Upper lobe of right lung (tissue), 1 donor: ENCODE measurements around the gene ZBTB34. TPM values are rescaled to one million over a fixed set of nuclear protein-coding genes. Genes with fewer than 3 reads are reported as not detected.
A peak's percentile ranks its signal among the peaks of the same experiment; 100 is the strongest.

Experiments
- ATAC-seq: fragments of 200-7000 bp; cut with Tn5 transposase; one replicate; pipeline ENCODE4 v1.9.1; 2020; ENCODE audit warnings: mild to moderate bottlenecking, moderate library complexity
- DNase-seq: peaks from one replicate; pipeline ENCODE4 v3.0.0-alpha.2; 2020
- H3K27ac ChIP-seq: fragments of 200-600 bp; one replicate; pipeline ENCODE4 v1.8.0; 2022
- H3K27me3 ChIP-seq: fragments of 200-600 bp; one replicate; pipeline ENCODE4 v1.8.0; 2022; ENCODE audit warnings: mild to moderate bottlenecking
- H3K36me3 ChIP-seq: fragments of 200-600 bp; one replicate; pipeline ENCODE4 v1.8.0; 2022
- H3K4me1 ChIP-seq: fragments of 200-600 bp; one replicate; pipeline ENCODE4 v1.8.0; 2022
- H3K4me3 ChIP-seq: fragments of 200-600 bp; one replicate; pipeline ENCODE4 v1.8.0; 2022; ENCODE audit warnings: mild to moderate bottlenecking
- H3K9me3 ChIP-seq: fragments of 200-600 bp; one replicate; pipeline ENCODE4 v1.8.0; 2022
- intact Hi-C: fragments of 100-400 bp; cut with DNase I; formaldehyde crosslinking; loops from one replicate; pipeline ENCODE4 v1.11.0; 2022
- total RNA-seq: library from RNA; stranded (reverse); fragmentation: NEBNext Ultra II Directional; extraction: Animal tissue kit (Norgen Biotek cat#: 25700); gene quantifications from one replicate; pipeline ENCODE4 v1.2.1, GENCODE V29; 2021
- TF ChIP-seq, protein P1 (sequence below): fragments of 200-600 bp; IDR thresholded peaks from one replicate; pipeline ENCODE4 v1.8.0; 2022; ENCODE audit warnings: antibody characterized with exemption
- donor health status: DM: no; HTN: yes; CAD: no; lungs with severe emphysema.

ZBTB34 gene
- total RNA-seq, 1 donor from 2014 or later, result 15.1 TPM

GRCh38 chr9:126872516-126872915 is 12.1 kb downstream of the ZBTB34 start:
- Histone ChIP-seq H3K36me3 (peaks cover 3% of the 10 kb centered on the region), H3K27ac (no peak overlapping the region), H3K4me3 (no peak overlapping the region), H3K4me1 (peaks cover 7% of the 10 kb centered on the region), H3K9me3 (no peaks in the 10 kb centered on the region), H3K27me3 (no peaks in the 10 kb centered on the region)
- TF ChIP-seq, protein P1, sequence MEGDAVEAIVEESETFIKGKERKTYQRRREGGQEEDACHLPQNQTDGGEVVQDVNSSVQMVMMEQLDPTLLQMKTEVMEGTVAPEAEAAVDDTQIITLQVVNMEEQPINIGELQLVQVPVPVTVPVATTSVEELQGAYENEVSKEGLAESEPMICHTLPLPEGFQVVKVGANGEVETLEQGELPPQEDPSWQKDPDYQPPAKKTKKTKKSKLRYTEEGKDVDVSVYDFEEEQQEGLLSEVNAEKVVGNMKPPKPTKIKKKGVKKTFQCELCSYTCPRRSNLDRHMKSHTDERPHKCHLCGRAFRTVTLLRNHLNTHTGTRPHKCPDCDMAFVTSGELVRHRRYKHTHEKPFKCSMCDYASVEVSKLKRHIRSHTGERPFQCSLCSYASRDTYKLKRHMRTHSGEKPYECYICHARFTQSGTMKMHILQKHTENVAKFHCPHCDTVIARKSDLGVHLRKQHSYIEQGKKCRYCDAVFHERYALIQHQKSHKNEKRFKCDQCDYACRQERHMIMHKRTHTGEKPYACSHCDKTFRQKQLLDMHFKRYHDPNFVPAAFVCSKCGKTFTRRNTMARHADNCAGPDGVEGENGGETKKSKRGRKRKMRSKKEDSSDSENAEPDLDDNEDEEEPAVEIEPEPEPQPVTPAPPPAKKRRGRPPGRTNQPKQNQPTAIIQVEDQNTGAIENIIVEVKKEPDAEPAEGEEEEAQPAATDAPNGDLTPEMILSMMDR, result no peak
- intact Hi-C loops, result no loop called here
- ATAC-seq (no peak), DNase-seq (no peak)

GRCh38 chr9:126874546-126875314 is 14.3 kb downstream of the ZBTB34 start:
- Histone ChIP-seq H3K4me1 (no peaks in the 10 kb centered on the region), H3K27me3 (no peaks in the 10 kb centered on the region), H3K4me3 (no peak overlapping the region), H3K27ac (no peak overlapping the region), H3K36me3 (peaks cover 19% of the 10 kb centered on the region), H3K9me3 (no peaks in the 10 kb centered on the region)
- TF ChIP-seq, protein P1, result no peak
- DNase-seq, result no peak
- ATAC-seq, result peak; percentile 38
- intact Hi-C loops, result no loop called here

GRCh38 chr9:126875756-126876510 is 15.5 kb downstream of the ZBTB34 start:
- H3K4me3 ChIP-seq, result no peak overlapping the region
- intact Hi-C loops, result no loop called here
- TF ChIP-seq, protein P1, result no peak
- peaks cover 31% of the 10 kb centered on the region for H3K36me3 ChIP-seq
- no peak overlapping the region for H3K27ac ChIP-seq
- H3K27me3 ChIP-seq, result no peaks in the 10 kb centered on the region
- no peaks in the 10 kb centered on the region for H3K9me3 ChIP-seq
- ATAC-seq (no peak), DNase-seq (no peak)
- H3K4me1 ChIP-seq, result no peaks in the 10 kb centered on the region

DNA sequence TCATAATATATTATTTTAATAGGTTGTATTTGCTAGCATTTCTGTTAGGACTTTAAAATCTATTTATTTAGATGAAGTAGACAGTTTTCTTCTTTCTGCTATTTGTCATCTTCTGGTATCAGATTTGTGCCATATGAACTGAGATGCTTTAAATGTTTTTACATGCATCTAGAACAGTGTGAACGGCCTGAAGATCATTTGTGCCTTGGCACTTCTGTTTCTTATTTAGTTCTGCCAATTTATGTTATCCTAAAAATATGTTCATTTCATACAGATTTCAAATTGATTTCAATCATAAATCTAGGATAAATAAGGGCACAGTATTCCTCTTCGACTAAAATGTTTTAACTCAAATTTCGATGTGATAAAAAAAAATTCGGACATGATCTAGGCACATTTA is 16.1 kb downstream of the ZBTB34 start:
- ATAC-seq (no peak), DNase-seq (no peak)
- no peaks in the 10 kb centered on the region for H3K27me3 ChIP-seq
- H3K9me3 ChIP-seq, result no peaks in the 10 kb centered on the region
- H3K4me1 ChIP-seq, result no peaks in the 10 kb centered on the region
- no peak overlapping the region for H3K27ac ChIP-seq
- H3K36me3 ChIP-seq, result peaks cover 37% of the 10 kb centered on the region
- no peak overlapping the region for H3K4me3 ChIP-seq
- TF ChIP-seq, protein P1, result no peak
- intact Hi-C loops, result no loop called here

GRCh38 chr9:126877418-126877817 is 17.0 kb downstream of the ZBTB34 start:
- no peaks in the 10 kb centered on the region for H3K4me1 ChIP-seq
- DNase-seq (peak; percentile 35), ATAC-seq (no peak)
- H3K4me3 ChIP-seq, result no peak overlapping the region
- intact Hi-C loops, result no loop called here
- no peaks in the 10 kb centered on the region for H3K27me3 ChIP-seq
- H3K27ac ChIP-seq, result no peak overlapping the region
- TF ChIP-seq, protein P1, result no peak
- H3K36me3 ChIP-seq, result peaks cover 46% of the 10 kb centered on the region
- H3K9me3 ChIP-seq, result no peaks in the 10 kb centered on the region
